ENCODE data around the gene ISLR. TPM values are rescaled to one million over a fixed set of nuclear protein-coding genes. Genes with fewer than 3 reads are reported as not detected.

ISLR gene
- polyA plus RNA-seq, 1 donor from 2014 or later, result not detected

DNA sequence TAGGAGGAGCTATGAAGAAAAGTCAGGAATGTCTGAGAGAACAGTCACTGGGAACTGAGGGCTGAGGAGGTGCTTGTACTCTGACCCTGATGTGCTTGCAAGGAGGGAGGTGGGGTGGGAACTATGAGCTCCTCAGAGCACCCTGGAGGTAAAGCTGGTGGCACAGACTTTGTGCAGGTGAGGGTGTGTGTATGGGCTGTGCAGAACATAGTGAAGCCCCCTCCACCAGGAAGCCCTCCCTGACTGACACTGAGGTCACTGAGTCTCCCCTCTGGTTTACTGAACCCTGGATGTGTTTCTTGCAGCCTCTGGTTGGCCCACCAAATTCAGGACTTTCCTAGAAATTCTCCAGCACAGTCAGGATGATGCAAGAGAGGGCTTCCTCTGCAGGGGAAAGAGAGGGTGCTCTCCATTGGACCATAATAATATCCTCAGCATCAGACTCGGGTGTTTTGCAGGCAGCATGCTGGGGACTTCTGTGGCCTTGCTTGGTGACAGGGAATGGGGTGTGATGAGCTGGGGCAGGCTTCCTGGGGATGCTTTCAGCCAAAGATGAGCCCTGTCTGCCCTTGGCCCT lies 1.5 kb upstream of the ISLR start:
- no peak overlapping the region for H2AFZ ChIP-seq (ENCODE audit: low read depth, low read length)

DNA sequence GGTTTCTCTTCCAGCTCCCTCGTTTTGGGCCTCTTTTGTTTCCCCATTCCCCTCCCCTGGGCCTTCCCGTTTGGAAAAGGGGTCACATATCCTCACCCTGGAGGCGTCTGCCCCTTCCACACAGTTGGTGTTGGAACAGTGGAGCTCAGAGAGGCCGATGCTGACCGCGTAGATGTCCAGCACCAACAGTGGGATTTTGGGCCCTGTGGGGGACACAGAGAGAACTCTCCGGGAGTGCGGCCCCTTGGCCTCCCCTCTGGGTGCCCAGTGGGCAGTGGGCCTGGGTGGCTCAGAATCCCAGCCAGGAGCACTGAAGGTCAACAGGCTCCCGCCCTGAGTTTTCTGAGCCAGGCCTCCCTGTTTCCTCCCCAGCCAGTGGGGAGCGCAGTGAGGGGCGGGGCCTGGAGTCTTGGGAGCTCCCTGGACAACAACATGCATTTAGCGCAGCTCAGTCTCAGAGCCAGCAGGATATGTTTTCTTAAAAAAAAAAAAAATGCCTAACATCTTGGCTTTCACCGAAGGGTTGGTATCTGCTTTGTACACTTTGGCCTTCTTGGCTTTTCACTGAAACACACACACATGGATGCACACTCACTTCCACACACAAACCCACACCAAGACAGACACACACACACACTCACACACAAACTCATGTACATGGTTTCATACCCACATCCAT lies 670 bp upstream of the ISLR start:
- Histone ChIP-seq H3K9ac (ENCODE audit: low read length) (no peak overlapping the region), H3K9me3 (ENCODE audit: low read length) (no peaks in the 10 kb centered on the region), H4K20me1 (ENCODE audit: insufficient read depth) (no peaks in the 10 kb centered on the region), H3K9me2 (ENCODE audit: insufficient read depth, low read length) (no peaks in the 10 kb centered on the region), H3K27me3 (ENCODE audit: insufficient read depth, low read depth, low read length) (no peaks in the 10 kb centered on the region), H3K79me2 (replicated peaks; ENCODE audit: insufficient read depth, low read length) (no peaks in the 10 kb centered on the region), H3K36me3 (ENCODE audit: insufficient read depth, low read length) (no peaks in the 10 kb centered on the region), H2AFZ (ENCODE audit: low read depth, low read length) (no peak overlapping the region), H3K27ac (ENCODE audit: low read length) (no peak overlapping the region), H3K4me2 (ENCODE audit: low read length) (no peak overlapping the region), H3F3A (ENCODE audit: insufficient read depth, low read length, poor library complexity, severe bottlenecking) (no peaks in the 10 kb centered on the region), H3K4me3 (ENCODE audit: low read length) (no peak overlapping the region)
- TF ChIP-seq EP300 (conservative IDR thresholded peaks at IDR 0.05; ENCODE audit: poor library complexity, severe bottlenecking) (no peak), MXI1 (conservative IDR thresholded peaks at IDR 0.05; ENCODE audit: poor library complexity, severe bottlenecking) (no peak), TAF1 (IDR thresholded peaks at IDR 0.05; ENCODE audit: low read depth) (no peak), POLR2AphosphoS5 (IDR thresholded peaks at IDR 0.05) (no peak), RAD21 (conservative IDR thresholded peaks at IDR 0.05) (no peak), SMC3 (conservative IDR thresholded peaks at IDR 0.05; ENCODE audit: poor library complexity) (no peak), EZH2 (IDR thresholded peaks at IDR 0.05; ENCODE audit: borderline replicate concordance, insufficient read depth, low read length, poor library complexity, severe bottlenecking) (no peak)
- TF ChIP-seq, protein P1, sequence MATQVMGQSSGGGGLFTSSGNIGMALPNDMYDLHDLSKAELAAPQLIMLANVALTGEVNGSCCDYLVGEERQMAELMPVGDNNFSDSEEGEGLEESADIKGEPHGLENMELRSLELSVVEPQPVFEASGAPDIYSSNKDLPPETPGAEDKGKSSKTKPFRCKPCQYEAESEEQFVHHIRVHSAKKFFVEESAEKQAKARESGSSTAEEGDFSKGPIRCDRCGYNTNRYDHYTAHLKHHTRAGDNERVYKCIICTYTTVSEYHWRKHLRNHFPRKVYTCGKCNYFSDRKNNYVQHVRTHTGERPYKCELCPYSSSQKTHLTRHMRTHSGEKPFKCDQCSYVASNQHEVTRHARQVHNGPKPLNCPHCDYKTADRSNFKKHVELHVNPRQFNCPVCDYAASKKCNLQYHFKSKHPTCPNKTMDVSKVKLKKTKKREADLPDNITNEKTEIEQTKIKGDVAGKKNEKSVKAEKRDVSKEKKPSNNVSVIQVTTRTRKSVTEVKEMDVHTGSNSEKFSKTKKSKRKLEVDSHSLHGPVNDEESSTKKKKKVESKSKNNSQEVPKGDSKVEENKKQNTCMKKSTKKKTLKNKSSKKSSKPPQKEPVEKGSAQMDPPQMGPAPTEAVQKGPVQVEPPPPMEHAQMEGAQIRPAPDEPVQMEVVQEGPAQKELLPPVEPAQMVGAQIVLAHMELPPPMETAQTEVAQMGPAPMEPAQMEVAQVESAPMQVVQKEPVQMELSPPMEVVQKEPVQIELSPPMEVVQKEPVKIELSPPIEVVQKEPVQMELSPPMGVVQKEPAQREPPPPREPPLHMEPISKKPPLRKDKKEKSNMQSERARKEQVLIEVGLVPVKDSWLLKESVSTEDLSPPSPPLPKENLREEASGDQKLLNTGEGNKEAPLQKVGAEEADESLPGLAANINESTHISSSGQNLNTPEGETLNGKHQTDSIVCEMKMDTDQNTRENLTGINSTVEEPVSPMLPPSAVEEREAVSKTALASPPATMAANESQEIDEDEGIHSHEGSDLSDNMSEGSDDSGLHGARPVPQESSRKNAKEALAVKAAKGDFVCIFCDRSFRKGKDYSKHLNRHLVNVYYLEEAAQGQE (IDR thresholded peaks at IDR 0.05; ENCODE audit: borderline replicate concordance), result no peak
- TF ChIP-seq, protein P2, sequence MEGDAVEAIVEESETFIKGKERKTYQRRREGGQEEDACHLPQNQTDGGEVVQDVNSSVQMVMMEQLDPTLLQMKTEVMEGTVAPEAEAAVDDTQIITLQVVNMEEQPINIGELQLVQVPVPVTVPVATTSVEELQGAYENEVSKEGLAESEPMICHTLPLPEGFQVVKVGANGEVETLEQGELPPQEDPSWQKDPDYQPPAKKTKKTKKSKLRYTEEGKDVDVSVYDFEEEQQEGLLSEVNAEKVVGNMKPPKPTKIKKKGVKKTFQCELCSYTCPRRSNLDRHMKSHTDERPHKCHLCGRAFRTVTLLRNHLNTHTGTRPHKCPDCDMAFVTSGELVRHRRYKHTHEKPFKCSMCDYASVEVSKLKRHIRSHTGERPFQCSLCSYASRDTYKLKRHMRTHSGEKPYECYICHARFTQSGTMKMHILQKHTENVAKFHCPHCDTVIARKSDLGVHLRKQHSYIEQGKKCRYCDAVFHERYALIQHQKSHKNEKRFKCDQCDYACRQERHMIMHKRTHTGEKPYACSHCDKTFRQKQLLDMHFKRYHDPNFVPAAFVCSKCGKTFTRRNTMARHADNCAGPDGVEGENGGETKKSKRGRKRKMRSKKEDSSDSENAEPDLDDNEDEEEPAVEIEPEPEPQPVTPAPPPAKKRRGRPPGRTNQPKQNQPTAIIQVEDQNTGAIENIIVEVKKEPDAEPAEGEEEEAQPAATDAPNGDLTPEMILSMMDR (IDR thresholded peaks at IDR 0.05; ENCODE audit: poor library complexity, severe bottlenecking), result no peak

More for the DNA sequence above, 1.5 kb upstream of the ISLR start:
- no peaks in the 10 kb centered on the region for H3K27me3 ChIP-seq (ENCODE audit: insufficient read depth, low read depth, low read length)
- no peak overlapping the region for H3K9ac ChIP-seq (ENCODE audit: low read length)
- H3K27ac ChIP-seq (ENCODE audit: low read length), result no peak overlapping the region
- no peaks in the 10 kb centered on the region for H3K9me2 ChIP-seq (ENCODE audit: insufficient read depth, low read length)
- H3F3A ChIP-seq (ENCODE audit: insufficient read depth, low read length, poor library complexity, severe bottlenecking), result no peaks in the 10 kb centered on the region
- no peaks in the 10 kb centered on the region for H3K79me2 ChIP-seq (replicated peaks; ENCODE audit: insufficient read depth, low read length)
- no peaks in the 10 kb centered on the region for H3K36me3 ChIP-seq (ENCODE audit: insufficient read depth, low read length)
- no peak overlapping the region for H3K4me3 ChIP-seq (ENCODE audit: low read length)
- H3K4me2 ChIP-seq (ENCODE audit: low read length), result no peak overlapping the region
- TF ChIP-seq RAD21 (conservative IDR thresholded peaks at IDR 0.05), result no peak
- no peak for TF ChIP-seq POLR2AphosphoS5 (IDR thresholded peaks at IDR 0.05)
- TF ChIP-seq MXI1 (conservative IDR thresholded peaks at IDR 0.05; ENCODE audit: poor library complexity, severe bottlenecking), result no peak
- TF ChIP-seq, protein P2 (IDR thresholded peaks at IDR 0.05; ENCODE audit: poor library complexity, severe bottlenecking), result no peak
- TF ChIP-seq, protein P1 (IDR thresholded peaks at IDR 0.05; ENCODE audit: borderline replicate concordance), result no peak
- TF ChIP-seq TAF1 (IDR thresholded peaks at IDR 0.05; ENCODE audit: low read depth), result no peak
- TF ChIP-seq EZH2 (IDR thresholded peaks at IDR 0.05; ENCODE audit: borderline replicate concordance, insufficient read depth, low read length, poor library complexity, severe bottlenecking), result no peak
- no peak for TF ChIP-seq EP300 (conservative IDR thresholded peaks at IDR 0.05; ENCODE audit: poor library complexity, severe bottlenecking)
- no peak for TF ChIP-seq SMC3 (conservative IDR thresholded peaks at IDR 0.05; ENCODE audit: poor library complexity)
- no peaks in the 10 kb centered on the region for H3K9me3 ChIP-seq (ENCODE audit: low read length)
- H4K20me1 ChIP-seq (ENCODE audit: insufficient read depth), result no peaks in the 10 kb centered on the region

All from neural cell (in vitro differentiated cells).